GM19324 (cell line): ENCODE measurements around the gene PJA2.
"Not testable (repeated sequence)": the region's sequence is repeated elsewhere in the genome, so short reads cannot be mapped to it uniquely, and the experiment has no call there.

Experiments
- ATAC-seq: cut with Tn5 transposase; IDR thresholded peaks from one replicate; pipeline ENCODE4 v1.9.1; 2021; ENCODE audit warnings: mild to moderate bottlenecking, moderate library complexity; ENCODE audit not compliant: unreplicated experiment, low FRiP score

The PJA2 gene

GRCh38 chr5:109313127-109313526 is 96.6 kb downstream of the PJA2 start:
- no peak for ATAC-seq

DNA sequence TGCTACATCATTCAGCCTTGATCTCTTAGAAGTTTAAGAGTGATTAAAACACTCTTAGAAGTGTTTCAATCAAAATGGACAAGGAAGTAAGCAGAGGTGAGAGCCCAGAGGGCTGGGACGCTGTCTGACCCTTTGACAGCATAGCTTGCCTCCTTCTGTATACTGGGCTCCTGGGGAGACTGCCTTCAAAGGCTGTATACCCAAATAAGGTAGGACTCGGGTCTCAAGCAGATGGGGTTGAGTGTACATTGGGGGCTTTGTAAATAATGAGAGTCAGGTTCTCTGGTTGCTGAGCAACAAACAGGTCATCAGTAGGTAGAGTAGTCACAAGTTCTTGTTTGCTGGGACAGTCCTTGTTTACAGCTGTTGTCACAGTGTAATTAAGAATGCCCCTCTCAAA is 97.1 kb downstream of the PJA2 start:
- no peak for ATAC-seq

DNA sequence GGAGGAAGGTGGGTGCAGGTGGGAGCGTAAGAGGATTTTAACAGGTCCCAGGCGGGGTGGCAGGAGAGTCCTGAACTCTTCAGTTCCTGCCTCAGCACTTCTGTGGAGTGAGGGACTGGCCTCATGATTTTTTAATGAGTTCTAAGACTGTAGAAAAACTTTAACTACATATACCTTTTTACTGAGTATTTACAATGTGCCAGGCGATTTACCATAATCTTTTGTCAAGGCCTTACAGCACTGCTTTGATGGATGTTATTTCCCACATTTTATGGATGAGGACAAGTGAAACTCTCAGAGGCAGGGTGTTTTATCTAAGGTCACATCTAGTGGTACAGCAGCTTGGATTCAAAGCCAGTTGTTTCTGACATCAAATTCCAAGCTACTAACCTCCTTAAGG is 99.5 kb downstream of the PJA2 start:
- ATAC-seq, result no peak

GRCh38 chr5:109309326-109310063 is 100.3 kb downstream of the PJA2 start:
- no peak for ATAC-seq

GRCh38 chr5:109307951-109308350 is 101.8 kb downstream of the PJA2 start:
- ATAC-seq, result no peak

- ATAC-seq, result no peak
Measured at GRCh38 chr5:109307456-109307855, 102.3 kb downstream of the PJA2 start.

DNA sequence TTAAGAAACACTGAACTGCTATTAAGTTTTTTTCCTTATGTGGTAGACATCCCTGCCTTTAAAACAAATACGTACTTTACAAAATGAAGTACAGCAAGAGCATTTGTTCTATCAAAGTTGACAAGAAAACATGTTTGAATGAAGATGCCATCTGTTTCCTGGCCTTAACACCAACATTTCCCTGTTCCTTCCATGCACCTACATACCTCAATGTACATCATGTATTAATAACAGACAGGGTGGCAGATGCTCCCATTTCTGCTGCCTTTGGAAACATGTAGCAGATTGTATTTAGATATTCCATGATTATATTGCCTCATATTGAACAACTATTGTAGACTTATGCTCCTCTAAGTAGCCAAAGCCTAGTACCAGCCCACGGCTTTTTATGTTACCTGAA is 104.4 kb downstream of the PJA2 start:
- no peak for ATAC-seq

DNA sequence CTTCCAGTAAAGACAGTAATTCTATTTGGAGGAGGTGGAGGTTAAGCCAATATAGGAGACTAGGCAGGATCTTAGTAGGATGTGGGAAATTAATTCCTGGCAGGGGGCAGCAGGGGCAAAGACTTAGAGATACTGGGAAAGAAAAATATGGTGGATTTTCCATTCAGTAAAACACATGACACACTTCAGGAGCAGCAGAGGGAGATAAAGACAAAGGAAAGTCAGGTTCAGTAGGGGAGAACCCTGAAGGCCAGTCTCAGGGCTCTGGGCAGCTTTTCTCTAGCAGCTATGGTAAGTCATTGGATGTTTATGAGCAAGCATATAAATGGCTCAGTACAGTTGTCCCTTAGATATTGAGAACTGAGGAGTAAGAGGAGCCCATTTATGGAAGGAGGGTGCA is 105.5 kb downstream of the PJA2 start:
- no peak for ATAC-seq

- no peak for ATAC-seq
Measured at GRCh38 chr5:109300367-109300766, 109.4 kb downstream of the PJA2 start.

- ATAC-seq, result no peak
Measured at GRCh38 chr5:109299557-109299956, 110.2 kb downstream of the PJA2 start.

- ATAC-seq, result no peak
Measured at GRCh38 chr5:109298794-109299193, 111.0 kb downstream of the PJA2 start.

- ATAC-seq, result no peak
Measured at GRCh38 chr5:109297900-109298299, 111.9 kb downstream of the PJA2 start.

DNA sequence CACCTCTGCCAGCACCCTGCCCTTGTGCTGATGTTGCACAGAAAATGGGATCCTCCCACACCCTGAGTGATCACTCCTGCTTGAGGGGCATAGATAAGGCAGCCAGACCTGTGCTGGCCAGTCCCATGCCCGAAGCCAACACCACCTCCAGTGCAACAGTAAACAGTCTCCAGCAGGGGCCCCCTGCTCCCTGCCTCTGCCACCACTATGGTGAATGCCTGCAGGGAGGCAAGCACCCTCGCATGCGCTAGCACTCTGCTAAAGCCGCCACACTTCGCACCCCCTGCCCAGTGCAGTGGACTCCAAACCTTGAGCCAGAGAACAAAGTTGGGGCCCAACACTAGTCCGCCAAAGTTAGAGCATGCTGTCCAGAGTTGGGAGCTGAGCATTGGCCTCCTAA is 118.7 kb downstream of the PJA2 start:
- no peak for ATAC-seq

DNA sequence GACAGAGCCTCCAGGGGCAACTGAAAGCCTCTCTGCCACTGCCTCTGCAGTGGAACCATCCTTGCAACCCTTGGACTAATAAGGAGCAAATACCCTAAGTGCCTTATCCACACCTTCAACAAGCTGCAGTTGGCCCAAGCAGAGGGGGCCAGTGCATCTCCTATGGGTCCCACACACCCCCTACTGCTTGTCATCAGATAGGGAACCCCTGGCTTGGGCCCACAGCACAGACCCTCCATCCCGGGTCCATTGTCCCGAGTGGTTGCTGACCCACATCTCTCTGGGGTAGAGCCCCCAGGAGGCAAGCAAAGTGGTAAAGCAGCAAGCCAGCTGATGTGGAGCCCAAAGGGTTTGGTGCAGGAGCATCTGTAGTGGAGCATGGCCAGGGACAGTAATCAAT is 119.5 kb downstream of the PJA2 start:
- ATAC-seq, result no peak

GRCh38 chr5:109286628-109287027 is 123.1 kb downstream of the PJA2 start:
- not testable (repeated sequence) for ATAC-seq
